Daoy (cell line): ENCODE data around the gene SLC27A4. TPM values are rescaled to one million over a fixed set of nuclear protein-coding genes. Genes with fewer than 3 reads are reported as not detected.

Experiments
- DNase-seq: peaks from one replicate; pipeline ENCODE4 v3.0.0-alpha.2; 2015; ENCODE audit warnings: low read depth
- total RNA-seq: library from RNA; depleted of rRNA; stranded (reverse); fragments of >200 nt; shearing (Covaris generic); gene quantifications from 2 replicates; pipeline ENCODE4 v1.2.3, GENCODE V29; 2014; rRNA removed

Gene SLC27A4
- total RNA-seq, result 24.8 and 33.9 TPM in 2 replicates

DNA sequence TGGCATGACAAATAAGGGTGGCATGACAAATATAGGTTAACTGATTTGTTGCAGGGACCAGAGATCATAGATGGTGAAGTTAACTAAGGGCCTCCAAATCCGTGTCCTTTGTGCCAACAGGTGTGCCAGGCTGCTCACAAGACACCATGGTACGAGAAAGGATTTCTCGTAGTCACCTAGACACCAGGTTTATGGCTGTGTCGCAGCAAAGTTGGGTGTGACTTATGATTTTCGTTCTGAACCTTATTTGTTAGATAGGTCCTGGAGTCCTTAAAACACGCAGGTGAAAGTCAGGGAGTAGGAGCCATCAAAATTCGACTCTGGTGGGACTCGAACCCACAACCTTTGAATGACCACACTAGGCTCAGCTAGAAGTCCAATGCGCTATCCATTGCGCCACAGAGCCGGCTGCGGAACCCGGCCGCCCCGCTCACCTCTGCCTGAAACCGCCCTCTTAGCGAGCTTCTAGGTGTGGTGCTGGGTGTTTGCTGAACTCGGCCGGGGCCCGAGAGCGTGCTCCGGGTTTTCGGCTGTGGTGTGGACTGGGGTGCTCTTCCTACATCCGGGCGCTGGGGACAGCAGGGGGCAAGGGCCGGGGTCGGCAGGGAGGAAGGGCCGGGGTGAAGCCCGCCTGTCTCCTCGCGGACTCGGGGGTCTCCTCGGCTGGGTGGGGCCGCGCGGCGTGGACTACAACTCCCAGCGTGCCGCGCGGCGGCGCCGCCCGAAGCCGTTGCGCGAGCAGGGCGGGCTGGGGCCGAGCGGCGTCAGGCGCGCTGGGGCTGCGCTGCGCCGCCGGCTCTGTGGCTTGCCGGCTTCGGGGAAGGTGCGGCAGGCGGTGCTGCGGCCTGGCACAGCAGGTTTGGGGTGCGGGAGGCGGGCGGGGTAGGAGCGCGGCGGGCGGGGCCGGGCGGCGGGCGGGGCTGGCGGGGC is at the start of gene SLC27A4:
SLC27A4 (plus strand) TSS at position 767 of the 930 bp plus-strand sequence. CDS start 2,606 bp downstream, outside the sequence.
- peak; percentile 95 for DNase-seq

DNA sequence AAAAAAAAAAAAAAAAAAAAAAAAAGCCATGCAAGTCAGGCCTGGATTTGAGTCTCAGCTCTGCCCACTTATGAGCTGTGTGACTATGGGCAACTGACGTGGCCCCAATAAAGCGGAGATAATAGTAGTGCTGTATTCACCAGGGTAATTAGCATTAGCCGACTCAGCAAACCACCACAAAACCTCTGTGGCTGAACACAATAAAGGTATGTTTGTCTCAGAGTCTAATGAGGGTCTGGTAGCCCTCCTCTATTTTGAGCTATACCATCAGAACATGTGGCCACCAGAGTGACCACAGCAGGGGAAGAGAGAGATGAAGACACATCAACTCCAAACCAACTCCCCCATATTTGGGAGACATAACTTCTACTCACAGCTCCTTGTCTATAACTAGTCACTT is 48.3 kb upstream of the SLC27A4 start:
- DNase-seq, result no peak

DNA sequence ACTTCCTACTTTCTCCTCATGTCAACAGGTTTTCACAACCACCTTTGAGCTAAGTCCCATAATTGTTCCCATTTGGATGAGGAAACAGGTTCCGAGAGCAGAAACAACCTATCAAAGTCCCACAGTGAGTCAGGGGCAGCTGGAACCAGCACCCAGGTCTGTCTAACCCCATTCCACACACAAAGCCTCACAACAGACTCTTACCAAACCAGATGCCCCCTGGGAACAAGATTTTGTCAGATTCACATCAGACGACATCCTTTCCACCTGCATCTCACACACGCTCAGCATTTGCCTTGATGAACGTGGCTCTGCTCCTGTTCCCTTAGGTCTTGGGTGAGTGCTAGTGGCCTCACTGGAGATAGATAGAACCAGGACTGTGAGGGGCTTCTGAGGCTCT is 47.2 kb upstream of the SLC27A4 start:
- DNase-seq, result no peak

DNA sequence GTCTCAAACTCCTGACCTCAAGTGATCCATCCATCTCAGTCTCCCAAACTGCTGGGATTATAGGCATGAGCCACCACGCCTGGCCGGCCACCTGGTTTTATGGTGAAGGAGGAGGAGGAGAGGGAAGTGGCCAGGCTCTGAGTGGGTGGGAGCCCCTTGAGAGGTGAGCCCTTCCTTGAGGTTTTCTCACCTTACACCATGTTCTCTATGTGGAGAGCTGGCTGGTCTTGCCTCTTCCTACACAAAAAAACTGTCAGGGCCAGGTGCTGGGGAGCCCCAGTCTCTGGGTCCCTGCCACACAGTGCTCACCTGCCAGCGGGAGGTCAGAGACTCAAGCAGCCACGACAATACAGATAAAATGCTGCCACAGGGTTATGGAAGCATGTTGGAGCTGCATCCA is 46.2 kb upstream of the SLC27A4 start:
- DNase-seq, result no peak

DNA sequence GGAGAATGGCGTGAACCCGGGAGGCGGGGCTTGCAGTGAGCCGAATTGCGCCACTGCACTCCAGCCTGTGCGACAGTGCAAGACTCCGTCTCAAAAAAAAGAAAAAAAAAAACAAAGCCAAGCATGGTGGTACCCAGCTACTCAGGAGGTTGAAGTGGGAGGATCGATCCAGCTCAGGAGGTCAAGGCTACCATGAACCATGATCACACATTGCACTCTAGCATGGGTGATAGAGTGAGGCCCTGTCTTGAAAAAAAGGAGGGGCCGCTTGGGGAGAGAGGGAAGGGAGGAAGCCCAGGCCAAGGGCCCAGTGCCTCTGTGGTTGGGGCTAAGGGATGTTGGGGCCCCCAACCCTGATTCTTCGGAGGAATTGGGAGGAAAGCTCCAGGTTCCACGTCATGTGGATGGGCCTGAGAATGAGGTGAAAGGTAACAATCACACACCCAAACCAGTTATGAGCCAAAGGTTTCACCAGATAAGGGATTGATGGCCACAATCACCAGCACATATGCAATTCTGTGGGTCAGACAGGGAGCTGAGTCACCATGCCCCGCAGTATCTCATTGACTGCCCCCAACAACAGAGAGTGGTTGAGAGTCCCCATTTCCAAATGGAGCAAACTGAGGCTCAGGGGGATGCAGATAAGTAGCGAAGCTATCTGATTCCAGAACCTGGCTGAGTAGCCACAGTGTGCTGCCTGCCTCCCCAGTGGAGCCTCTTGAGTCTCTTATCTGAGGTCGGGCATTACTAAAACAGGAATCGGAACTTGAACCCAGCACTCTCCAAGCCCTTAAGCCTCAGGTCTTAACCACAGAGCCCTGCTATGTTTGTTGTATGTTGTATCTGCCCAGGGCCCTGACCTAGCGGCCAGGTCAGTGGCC is 43.7 kb upstream of the SLC27A4 start:
- DNase-seq, result peak; percentile 71

DNA sequence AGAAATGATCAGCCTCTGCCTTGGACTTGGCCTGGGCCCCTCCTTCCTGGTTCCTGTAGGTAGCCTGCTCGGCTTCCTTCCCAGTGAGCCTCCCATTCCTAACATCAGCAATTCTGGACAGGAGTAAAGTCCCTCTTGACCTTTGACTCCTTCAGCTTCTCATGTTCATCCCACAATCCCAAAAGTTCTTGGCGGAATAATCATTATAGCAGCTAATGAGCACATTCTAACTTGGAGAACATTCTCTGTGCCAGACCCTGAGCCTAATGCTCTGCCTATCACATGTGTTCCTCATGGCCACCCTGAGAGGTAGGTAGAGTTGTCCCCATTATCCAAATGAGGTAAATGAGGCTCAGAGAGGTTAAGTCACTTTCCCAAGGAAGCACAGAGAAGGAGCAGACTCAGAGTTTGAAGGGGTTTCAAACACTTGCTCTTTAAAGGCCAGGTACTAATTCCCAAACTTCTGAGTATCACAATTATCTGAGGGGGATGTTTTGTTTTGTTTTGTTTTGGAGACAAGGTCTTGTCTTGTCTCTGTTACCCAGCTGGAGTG is 43.0 kb upstream of the SLC27A4 start:
- no peak for DNase-seq

DNA sequence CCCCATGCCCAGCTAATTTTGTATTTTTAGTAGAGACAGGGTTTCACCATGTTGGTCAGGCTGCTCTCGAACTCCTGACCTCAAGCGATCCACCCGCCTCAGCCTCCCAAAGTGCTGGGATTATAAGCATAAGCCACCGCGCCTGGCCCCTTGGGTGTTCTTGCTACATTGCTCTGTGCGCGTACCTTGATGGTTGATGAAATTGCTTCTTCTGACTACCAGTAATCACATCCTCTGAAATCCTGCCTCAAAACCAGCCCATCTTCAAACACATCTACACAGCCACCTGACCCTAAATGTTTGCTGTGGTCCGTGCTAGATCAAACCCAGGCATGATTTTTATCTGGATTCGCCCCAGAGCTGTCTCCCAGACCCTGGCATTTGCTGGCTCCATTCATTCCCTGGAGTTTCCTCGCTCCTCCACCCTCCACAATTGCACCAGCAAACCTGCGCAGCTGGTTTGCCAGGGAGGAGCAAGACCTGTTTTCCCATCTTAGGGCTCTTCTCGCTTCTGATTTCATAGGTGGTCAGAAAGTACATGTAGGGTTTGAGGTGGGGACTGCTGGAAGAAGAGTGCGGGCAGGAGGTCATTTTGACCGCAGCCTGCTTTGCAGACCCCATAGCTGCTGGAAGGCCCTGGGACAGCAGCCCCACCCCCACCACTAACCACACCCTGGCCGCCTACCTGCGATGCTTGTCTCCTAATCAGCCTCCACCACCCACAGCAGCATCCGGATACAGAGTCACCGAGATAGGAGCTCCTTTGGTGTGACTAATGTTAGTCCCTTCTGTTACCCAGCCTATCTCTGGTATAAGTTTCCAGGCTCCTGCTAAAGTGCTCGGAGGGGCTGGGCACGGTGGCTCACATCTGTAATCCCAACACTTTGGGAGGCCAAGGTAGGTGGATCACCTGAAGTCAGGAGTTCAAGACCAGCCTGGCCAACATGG is 41.5 kb upstream of the SLC27A4 start:
- no peak for DNase-seq

DNA sequence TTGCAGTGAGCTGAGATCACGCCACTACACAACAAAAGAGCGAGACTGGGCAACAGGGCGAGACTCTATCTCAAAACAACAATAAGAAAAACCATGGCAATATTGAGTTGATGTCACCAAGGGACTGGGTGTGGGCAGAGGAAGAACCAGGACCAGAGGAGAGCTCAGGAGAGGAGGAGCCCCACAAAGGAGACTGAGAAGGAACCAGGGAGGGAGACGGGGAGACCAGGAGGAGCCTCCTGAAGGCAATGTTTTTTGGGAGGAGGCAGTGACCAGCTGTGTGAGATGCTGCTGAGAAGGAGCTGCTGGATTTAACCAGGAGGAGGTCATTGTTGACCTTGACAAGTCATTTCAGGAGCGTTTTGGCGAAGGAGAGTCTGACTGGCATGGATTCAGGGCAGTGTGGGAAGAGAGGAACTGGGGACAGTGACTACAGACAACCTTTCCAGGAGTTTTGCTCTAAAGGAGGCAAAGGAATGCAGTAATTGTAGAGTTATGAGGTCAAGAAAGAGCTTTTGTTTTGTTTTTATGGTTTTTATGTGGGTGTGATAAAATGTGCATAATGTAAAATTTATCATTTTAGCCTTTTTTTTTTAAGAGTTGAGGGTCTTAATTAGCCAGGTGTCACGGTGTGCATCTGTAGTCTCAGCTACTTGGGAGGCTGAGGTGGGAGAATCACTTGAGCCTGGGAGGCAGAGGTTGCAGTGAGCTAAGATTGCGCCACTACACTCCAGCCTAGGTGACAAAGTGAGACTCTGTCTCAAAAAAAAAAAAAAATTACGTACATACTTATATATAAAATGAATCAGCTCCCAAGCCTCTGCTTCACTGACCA is 36.0 kb upstream of the SLC27A4 start:
- DNase-seq, result no peak

DNA sequence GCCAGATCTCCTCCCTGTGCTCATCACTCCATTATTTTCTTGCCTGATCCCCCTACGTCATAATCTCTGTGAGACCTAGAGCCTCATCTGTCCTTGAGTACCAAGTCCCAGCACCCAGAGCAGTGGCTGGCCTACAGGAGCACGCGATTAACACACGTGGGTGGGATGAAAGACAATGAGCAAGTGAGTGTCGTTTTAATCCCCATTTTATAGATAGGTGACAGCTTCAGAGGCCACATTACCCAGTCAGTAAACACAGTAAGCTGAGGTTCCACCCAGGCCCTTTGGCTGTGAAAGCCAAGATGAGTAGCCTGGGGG is 35.4 kb upstream of the SLC27A4 start:
- DNase-seq, result no peak

DNA sequence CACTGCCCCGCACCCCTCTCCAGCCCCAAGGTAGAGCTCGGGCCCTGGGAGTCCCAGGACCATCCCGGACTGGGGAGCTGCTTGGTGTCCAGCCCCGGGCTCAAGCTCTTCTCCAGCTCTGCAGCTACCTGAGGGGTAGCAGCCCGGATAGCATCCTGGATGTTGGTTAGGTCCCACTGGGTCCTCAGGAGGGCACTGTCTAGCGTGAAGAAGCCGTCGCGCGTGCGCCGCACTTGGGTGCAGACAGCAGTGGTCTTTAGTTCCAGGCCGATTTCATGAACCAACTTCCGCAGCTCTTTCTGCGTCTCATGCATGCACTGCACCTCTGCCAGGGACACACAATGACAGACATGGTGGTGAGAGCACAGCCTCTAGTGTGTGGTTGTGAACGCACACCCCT is 30.8 kb upstream of the SLC27A4 start:
- no peak for DNase-seq

DNA sequence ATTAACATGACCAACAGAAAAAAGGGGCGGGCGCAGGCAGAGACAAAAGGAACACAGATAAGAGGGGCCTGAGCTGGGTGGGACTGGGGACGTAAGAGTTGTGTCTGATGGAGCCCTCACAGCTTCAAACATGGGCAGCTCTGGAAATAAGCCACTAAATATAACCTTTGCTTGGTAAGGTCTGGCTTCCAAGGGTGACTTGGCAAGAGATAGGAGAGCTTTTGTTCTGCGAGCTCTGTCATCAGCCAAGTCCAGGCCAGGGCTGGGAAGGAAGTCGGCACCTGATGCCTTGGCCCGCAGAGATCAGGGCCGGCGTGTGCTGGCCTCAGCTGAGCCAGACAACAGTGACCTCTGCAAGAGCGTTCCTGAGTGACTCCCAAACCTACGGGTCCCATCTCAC is 29.9 kb upstream of the SLC27A4 start:
- no peak for DNase-seq

DNA sequence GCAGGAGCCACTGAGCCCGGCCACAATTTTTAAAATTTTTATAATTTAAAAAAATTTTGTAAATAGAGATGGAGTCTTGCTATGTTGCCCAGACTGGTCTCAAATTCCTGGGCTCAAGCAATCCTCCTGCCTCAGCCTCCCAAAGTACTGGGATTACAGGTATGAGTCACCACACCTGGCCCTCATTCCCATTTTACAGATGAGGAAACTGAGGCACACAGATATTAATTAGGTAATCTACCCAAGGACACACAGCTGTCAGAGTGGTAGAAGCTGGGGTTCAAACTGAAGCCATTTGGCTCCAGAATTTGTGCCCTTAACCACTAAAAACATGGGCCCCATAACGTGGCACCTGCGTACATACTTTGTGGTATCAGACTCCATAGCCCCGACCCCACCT is 25.6 kb upstream of the SLC27A4 start:
- DNase-seq, result no peak

DNA sequence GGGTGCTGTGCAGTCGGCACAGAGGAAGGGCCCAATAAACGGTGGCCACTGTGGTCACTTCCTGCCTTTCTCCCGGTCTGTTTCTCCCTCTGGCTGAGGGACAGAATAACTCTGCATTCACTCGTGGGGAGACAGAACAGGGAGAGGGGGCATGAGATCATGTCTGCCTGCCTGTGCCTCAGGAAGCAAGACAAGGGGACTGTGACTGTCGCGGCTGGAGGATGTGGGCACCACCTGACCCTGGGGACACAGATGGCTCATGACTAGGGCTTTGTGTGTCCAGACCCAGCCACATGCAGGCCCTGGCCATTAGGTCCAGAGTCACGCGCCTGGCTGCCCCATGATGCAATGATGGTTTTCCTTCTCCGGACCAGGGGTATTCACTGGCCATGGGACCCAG is 23.9 kb upstream of the SLC27A4 start:
- DNase-seq, result no peak

DNA sequence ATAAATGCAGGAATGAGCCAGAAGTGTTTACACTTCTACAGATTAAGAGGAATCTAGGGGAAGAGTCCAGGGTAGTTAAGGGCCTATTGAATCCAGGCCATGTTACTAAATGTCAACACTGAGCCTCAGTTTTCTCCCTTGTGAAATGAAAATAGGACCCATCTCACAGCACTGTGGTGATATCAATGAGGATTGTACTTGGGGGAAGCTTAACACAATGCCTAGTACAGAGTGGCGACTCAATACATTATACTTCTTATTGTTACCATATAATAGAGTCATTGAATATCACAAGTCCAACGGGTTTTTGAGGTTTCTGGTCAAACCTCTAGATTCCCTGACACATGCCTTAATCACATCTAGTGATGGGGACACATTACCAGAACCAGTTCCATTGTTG is 22.7 kb upstream of the SLC27A4 start:
- DNase-seq, result no peak

DNA sequence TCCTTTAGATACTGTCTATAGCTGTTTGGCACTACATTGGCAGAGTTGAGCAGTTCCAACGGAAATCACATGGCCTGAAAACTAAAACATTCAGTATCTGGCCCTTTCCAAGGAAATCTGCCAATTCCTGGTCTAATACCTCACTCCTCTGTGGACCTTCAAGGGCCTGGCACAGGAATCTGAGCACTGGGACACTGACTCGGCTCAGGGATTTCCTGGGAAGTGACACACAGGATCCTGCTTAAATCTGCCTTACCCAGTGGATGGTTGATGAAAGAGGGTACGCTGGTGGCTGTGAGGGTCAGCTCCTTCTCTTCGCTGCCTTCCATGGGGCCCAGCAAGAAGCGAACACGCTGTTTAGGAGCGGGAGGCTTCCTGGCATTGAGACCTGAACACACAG is 19.0 kb upstream of the SLC27A4 start:
- no peak for DNase-seq

DNA sequence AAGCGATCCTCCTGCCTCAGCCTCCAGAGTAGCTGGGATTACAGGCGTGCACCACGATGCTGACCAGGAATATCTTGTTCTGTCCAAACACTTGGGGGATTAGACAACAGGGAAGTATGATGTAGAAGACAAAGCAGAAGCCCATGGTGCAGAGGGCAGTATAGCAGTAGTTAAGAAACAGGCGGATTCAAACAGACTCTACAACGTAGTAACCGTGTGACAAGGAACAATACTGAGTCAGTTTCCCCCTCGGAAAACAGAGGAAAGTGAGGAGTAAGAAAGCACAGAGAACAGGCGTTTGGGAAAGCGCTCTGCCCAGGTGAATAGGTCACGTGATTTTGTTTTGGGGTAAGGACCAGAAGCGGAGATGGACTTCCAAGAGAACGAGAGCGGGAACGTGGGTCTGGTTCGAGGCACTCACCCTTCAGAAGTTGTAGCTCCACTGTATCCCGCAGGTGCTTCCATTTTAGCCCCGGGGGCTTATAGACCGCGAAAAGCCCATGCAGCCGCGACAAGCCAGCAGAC is 18.4 kb upstream of the SLC27A4 start:
- DNase-seq, result no peak

DNA sequence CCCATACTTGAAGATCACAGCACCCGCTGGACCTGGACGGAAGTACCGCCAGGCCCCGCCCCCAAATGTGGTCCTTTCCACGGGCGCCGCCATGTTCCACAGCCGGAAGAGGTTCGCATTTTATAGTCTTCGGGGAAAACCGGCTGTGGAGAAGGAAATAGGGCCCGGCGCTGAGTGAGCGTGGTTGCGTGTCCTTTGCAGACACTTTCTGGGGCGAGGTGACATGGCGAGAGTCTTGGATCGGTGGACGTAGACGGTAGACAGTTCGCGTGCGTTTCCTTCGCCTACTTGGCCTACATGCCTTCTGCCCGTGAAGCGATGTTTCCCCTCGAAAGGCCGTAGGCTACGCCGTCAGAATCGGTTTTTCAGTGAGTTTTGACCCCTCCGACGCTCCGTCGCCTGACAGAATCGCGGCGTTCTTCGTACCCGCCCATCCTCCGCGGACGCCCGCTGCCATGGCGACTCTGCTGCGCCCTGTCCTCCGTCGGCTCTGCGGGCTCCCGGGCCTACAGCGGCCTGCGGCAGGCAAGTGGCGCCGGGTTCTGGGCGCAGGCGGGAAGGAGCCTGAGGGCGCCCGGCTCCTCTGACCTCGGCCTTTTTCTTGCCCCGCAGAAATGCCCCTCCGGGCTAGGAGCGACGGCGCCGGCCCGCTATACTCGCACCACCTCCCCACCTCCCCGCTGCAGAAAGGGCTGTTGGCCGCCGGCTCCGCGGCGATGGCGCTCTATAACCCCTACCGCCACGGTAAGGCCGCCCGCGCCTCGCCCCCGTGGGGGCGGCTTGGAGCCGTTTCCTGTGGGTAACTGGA is 17.7 kb upstream of the SLC27A4 start, which contains the start of the genes COQ4 and TRUB2:
COQ4 (plus strand) TSS at position 436 of the 808 bp plus-strand sequence; CDS start at position 456, 20 bp downstream.
TRUB2 (minus strand) TSS at position 44 of the 808 bp plus-strand sequence; CDS start at position 5, 39 bp downstream.
- peak; percentile 98 for DNase-seq

DNA sequence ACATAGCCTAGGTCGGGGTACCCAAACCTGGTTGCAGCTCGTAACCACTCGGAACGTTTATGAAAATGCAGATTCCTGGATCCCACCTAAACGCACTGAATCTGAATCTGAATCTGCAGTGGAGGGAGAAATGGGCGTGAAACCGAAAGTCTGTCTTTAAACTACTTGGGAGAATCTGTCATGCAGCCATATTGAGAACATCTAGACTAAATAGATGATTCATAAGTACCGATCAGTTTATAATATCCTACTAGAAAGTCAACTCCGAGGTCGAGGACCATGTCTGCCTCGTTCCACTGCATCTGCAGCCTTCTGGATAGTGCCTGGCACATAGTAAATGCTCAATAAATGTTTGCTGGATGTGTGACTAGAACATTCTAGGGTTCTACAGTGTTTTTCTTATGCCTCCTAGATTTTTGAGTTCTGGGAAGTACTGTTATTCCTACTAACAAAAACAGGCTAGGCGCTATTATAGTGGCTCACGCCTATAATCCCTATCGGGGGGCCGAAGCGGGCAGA is 17.1 kb upstream of the SLC27A4 start:
- DNase-seq, result no peak

DNA sequence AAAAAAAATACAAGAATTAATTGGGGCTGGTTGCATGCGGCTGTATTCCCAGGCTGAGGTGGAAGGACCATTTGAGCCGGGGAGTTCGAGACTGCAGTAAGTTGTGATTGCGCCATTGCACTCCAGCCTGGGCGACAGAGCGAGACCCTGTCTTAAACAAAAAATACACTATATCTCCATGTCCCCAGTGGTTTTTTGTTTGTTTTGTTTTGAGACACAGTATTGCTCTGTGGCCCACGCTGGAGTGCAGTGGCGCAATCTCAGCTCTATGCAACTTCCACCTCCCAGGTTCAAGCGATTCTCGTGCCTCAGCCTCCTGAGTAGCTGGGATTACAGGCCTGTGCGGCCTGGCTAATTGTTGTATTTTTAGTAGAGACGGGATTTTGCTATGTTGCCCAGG is 16.5 kb upstream of the SLC27A4 start:
- no peak for DNase-seq
